ENCODE measurements around the gene SHISAL2A.
"Not testable (repeated sequence)": the region's sequence is repeated elsewhere in the genome, so short reads cannot be mapped to it uniquely, and the experiment has no call there.

The SHISAL2A gene

GRCh38 chr1:52676249-52676903 is 43.4 kb downstream of the SHISAL2A start:
- H3K27ac ChIP-seq (ENCODE audit: low read length): no peak overlapping the region
- no peaks in the 10 kb centered on the region for H3K36me3 ChIP-seq (ENCODE audit: control insufficient read depth in 1 of 2, insufficient read depth in 2 of 2, low read length in 2 of 2)
- H3K27me3 ChIP-seq (ENCODE audit: low read depth, low read length): no peaks in the 10 kb centered on the region
- H3K4me3 ChIP-seq (ENCODE audit: low read depth in 1 of 2, low read length in 2 of 2): no peak overlapping the region
- H3K9me3 ChIP-seq (ENCODE audit: control insufficient read depth in 1 of 2, low read length in 2 of 2): no peaks in the 10 kb centered on the region
- no peaks in the 10 kb centered on the region for H3K4me1 ChIP-seq (ENCODE audit: control insufficient read depth in 1 of 2, insufficient read depth in 2 of 2, low read length in 2 of 2)

GRCh38 chr1:52677076-52677806 is 44.3 kb downstream of the SHISAL2A start:
- Histone ChIP-seq H3K4me3 (ENCODE audit: low read depth in 1 of 2, low read length in 2 of 2) (no peak overlapping the region), H3K4me1 (ENCODE audit: control insufficient read depth in 1 of 2, insufficient read depth in 2 of 2, low read length in 2 of 2) (no peaks in the 10 kb centered on the region), H3K36me3 (ENCODE audit: control insufficient read depth in 1 of 2, insufficient read depth in 2 of 2, low read length in 2 of 2) (no peaks in the 10 kb centered on the region), H3K27me3 (ENCODE audit: low read depth, low read length) (no peaks in the 10 kb centered on the region), H3K27ac (ENCODE audit: low read length) (no peak overlapping the region), H3K9me3 (ENCODE audit: control insufficient read depth in 1 of 2, low read length in 2 of 2) (no peaks in the 10 kb centered on the region)

- no peaks in the 10 kb centered on the region for H3K36me3 ChIP-seq (ENCODE audit: control insufficient read depth in 1 of 2, insufficient read depth in 2 of 2, low read length in 2 of 2)
- no peak overlapping the region for H3K27ac ChIP-seq (ENCODE audit: low read length)
- H3K4me1 ChIP-seq (ENCODE audit: control insufficient read depth in 1 of 2, insufficient read depth in 2 of 2, low read length in 2 of 2): no peaks in the 10 kb centered on the region
- no peaks in the 10 kb centered on the region for H3K9me3 ChIP-seq (ENCODE audit: control insufficient read depth in 1 of 2, low read length in 2 of 2)
- no peak overlapping the region for H3K4me3 ChIP-seq (ENCODE audit: low read depth in 1 of 2, low read length in 2 of 2)
- H3K27me3 ChIP-seq (ENCODE audit: low read depth, low read length): no peaks in the 10 kb centered on the region
These were observed 46.1 kb downstream of the SHISAL2A start for GRCh38 chr1:52679048-52679447.

- no peaks in the 10 kb centered on the region for H3K4me1 ChIP-seq (ENCODE audit: control insufficient read depth in 1 of 2, insufficient read depth in 2 of 2, low read length in 2 of 2)
- H3K27me3 ChIP-seq (ENCODE audit: low read depth, low read length): no peaks in the 10 kb centered on the region
- no peak overlapping the region for H3K27ac ChIP-seq (ENCODE audit: low read length)
- no peaks in the 10 kb centered on the region for H3K36me3 ChIP-seq (ENCODE audit: control insufficient read depth in 1 of 2, insufficient read depth in 2 of 2, low read length in 2 of 2)
- H3K9me3 ChIP-seq (ENCODE audit: control insufficient read depth in 1 of 2, low read length in 2 of 2): no peaks in the 10 kb centered on the region
- no peak overlapping the region for H3K4me3 ChIP-seq (ENCODE audit: low read depth in 1 of 2, low read length in 2 of 2)
These were observed 46.5 kb downstream of the SHISAL2A start for GRCh38 chr1:52679498-52679897.

GRCh38 chr1:52680353-52680752 is 47.4 kb downstream of the SHISAL2A start:
- Histone ChIP-seq H3K4me3 (ENCODE audit: low read depth in 1 of 2, low read length in 2 of 2) (no peak overlapping the region), H3K4me1 (ENCODE audit: control insufficient read depth in 1 of 2, insufficient read depth in 2 of 2, low read length in 2 of 2) (no peaks in the 10 kb centered on the region), H3K27ac (ENCODE audit: low read length) (no peak overlapping the region), H3K27me3 (ENCODE audit: low read depth, low read length) (no peaks in the 10 kb centered on the region), H3K36me3 (ENCODE audit: control insufficient read depth in 1 of 2, insufficient read depth in 2 of 2, low read length in 2 of 2) (no peaks in the 10 kb centered on the region), H3K9me3 (ENCODE audit: control insufficient read depth in 1 of 2, low read length in 2 of 2) (no peaks in the 10 kb centered on the region)

GRCh38 chr1:52681136-52681535 is 48.2 kb downstream of the SHISAL2A start:
- Histone ChIP-seq H3K27ac (ENCODE audit: low read length) (no peak overlapping the region), H3K9me3 (ENCODE audit: control insufficient read depth in 1 of 2, low read length in 2 of 2) (no peaks in the 10 kb centered on the region), H3K27me3 (ENCODE audit: low read depth, low read length) (no peaks in the 10 kb centered on the region), H3K4me1 (ENCODE audit: control insufficient read depth in 1 of 2, insufficient read depth in 2 of 2, low read length in 2 of 2) (no peaks in the 10 kb centered on the region), H3K36me3 (ENCODE audit: control insufficient read depth in 1 of 2, insufficient read depth in 2 of 2, low read length in 2 of 2) (no peaks in the 10 kb centered on the region), H3K4me3 (ENCODE audit: low read depth in 1 of 2, low read length in 2 of 2) (no peak overlapping the region)

- H3K9me3 ChIP-seq (ENCODE audit: control insufficient read depth in 1 of 2, low read length in 2 of 2): no peaks in the 10 kb centered on the region
- H3K27ac ChIP-seq (ENCODE audit: low read length): no peak overlapping the region
These were observed 50.5 kb downstream of the SHISAL2A start for GRCh38 chr1:52683367-52683940.

GRCh38 chr1:52684545-52684944 is 51.6 kb downstream of the SHISAL2A start:
- H3K36me3 ChIP-seq (ENCODE audit: control insufficient read depth in 1 of 2, insufficient read depth in 2 of 2, low read length in 2 of 2): peaks cover 14 to 16% of the 10 kb centered on the region in 2 donors
- no peaks in the 10 kb centered on the region for H3K27me3 ChIP-seq (ENCODE audit: low read depth, low read length)
- H3K27ac ChIP-seq (ENCODE audit: low read length): no peak overlapping the region
- H3K4me3 ChIP-seq (ENCODE audit: low read depth in 1 of 2, low read length in 2 of 2): no peak overlapping the region
- no peaks in the 10 kb centered on the region for H3K9me3 ChIP-seq (ENCODE audit: control insufficient read depth in 1 of 2, low read length in 2 of 2)
- no peaks in the 10 kb centered on the region for H3K4me1 ChIP-seq (ENCODE audit: control insufficient read depth in 1 of 2, insufficient read depth in 2 of 2, low read length in 2 of 2)

More at GRCh38 chr1:52683367-52683940, 50.5 kb downstream of the SHISAL2A start:
- no peak overlapping the region for H3K4me3 ChIP-seq (ENCODE audit: low read depth in 1 of 2, low read length in 2 of 2)
- no peaks in the 10 kb centered on the region for H3K27me3 ChIP-seq (ENCODE audit: low read depth, low read length)
- H3K36me3 ChIP-seq (ENCODE audit: control insufficient read depth in 1 of 2, insufficient read depth in 2 of 2, low read length in 2 of 2): peaks cover 14 to 16% of the 10 kb centered on the region in 2 donors
- no peaks in the 10 kb centered on the region for H3K4me1 ChIP-seq (ENCODE audit: control insufficient read depth in 1 of 2, insufficient read depth in 2 of 2, low read length in 2 of 2)

GRCh38 chr1:52686261-52686751 is 53.3 kb downstream of the SHISAL2A start:
- not testable (repeated sequence) for H3K27me3 ChIP-seq (ENCODE audit: low read depth, low read length); H3K4me3 ChIP-seq (ENCODE audit: low read depth in 1 of 2, low read length in 2 of 2); H3K4me1 ChIP-seq (ENCODE audit: control insufficient read depth in 1 of 2, insufficient read depth in 2 of 2, low read length in 2 of 2); H3K27ac ChIP-seq (ENCODE audit: low read length); H3K9me3 ChIP-seq (ENCODE audit: control insufficient read depth in 1 of 2, low read length in 2 of 2)
- H3K36me3 ChIP-seq (ENCODE audit: control insufficient read depth in 1 of 2, insufficient read depth in 2 of 2, low read length in 2 of 2): peaks cover 14 to 16% of the 10 kb centered on the region in 2 donors

GRCh38 chr1:52686830-52687229 is 53.9 kb downstream of the SHISAL2A start:
- H3K36me3 ChIP-seq (ENCODE audit: control insufficient read depth in 1 of 2, insufficient read depth in 2 of 2, low read length in 2 of 2): peaks cover 17 to 21% of the 10 kb centered on the region in 2 donors
- no peaks in the 10 kb centered on the region for H3K9me3 ChIP-seq (ENCODE audit: control insufficient read depth in 1 of 2, low read length in 2 of 2)
- H3K4me3 ChIP-seq (ENCODE audit: low read depth in 1 of 2, low read length in 2 of 2): no peak overlapping the region
- H3K27ac ChIP-seq (ENCODE audit: low read length): no peak overlapping the region
- H3K4me1 ChIP-seq (ENCODE audit: control insufficient read depth in 1 of 2, insufficient read depth in 2 of 2, low read length in 2 of 2): no peaks in the 10 kb centered on the region
- H3K27me3 ChIP-seq (ENCODE audit: low read depth, low read length): no peaks in the 10 kb centered on the region

GRCh38 chr1:52691821-52692220 is 58.9 kb downstream of the SHISAL2A start:
- Histone ChIP-seq H3K27me3 (ENCODE audit: low read depth, low read length) (no peaks in the 10 kb centered on the region), H3K4me3 (ENCODE audit: low read depth in 1 of 2, low read length in 2 of 2) (no peak overlapping the region), H3K27ac (ENCODE audit: low read length) (no peak overlapping the region), H3K9me3 (ENCODE audit: control insufficient read depth in 1 of 2, low read length in 2 of 2) (no peaks in the 10 kb centered on the region), H3K36me3 (ENCODE audit: control insufficient read depth in 1 of 2, insufficient read depth in 2 of 2, low read length in 2 of 2) (peaks cover 22 to 29% of the 10 kb centered on the region in 2 donors), H3K4me1 (ENCODE audit: control insufficient read depth in 1 of 2, insufficient read depth in 2 of 2, low read length in 2 of 2) (no peaks in the 10 kb centered on the region)
